Body of pancreas (tissue), 4 donors: ENCODE data around the gene CACNA2D3. TPM values are rescaled to one million over a fixed set of nuclear protein-coding genes. Genes with fewer than 3 reads are reported as not detected.

Experiments
- ATAC-seq: fragments of 150-250 bp; one replicate; pipeline ENCODE4 v1.9.1; 2016
- DNase-seq, 4 donors: peaks; one replicate each; pipeline ENCODE4 v3.0.0-alpha.2; 2019
- H3K27ac ChIP-seq, 4 donors: fragments of 200-600 bp; sonication (generic); 1 replicate in 3 of 4; 2 replicates in 1 of 4; pipeline versions ENCODE4 v1.5.1 to v1.6.1; 2016 to 2019; ENCODE audit warnings: mild to moderate bottlenecking in 1 of 4, mixed read lengths in 1 of 4, moderate library complexity in 1 of 4
- H3K27me3 ChIP-seq, 2 donors: fragments of 200-600 bp; sonication (generic); one replicate each; pipeline ENCODE4 v1.6.0; 2016; ENCODE audit warnings: mild to moderate bottlenecking in 1 of 2
- H3K36me3 ChIP-seq, 2 donors: fragments of 200-600 bp; sonication (generic); replicated peaks in 1 of 2; 2 replicates each; pipeline ENCODE4 v1.5.1; 2016; ENCODE audit warnings: low read depth in 2 of 2; ENCODE audit not compliant: insufficient read depth in 1 of 2
- H3K4me1 ChIP-seq: fragments of 200-600 bp; sonication (generic); one replicate; pipeline ENCODE4 v1.6.0; 2016
- H3K4me3 ChIP-seq, 2 donors: fragments of 200-600 bp; sonication (generic); 1 replicate in 1 of 2; 2 replicates in 1 of 2; pipeline ENCODE4 v1.5.1; 2016 to 2019
- H3K9me3 ChIP-seq, 3 donors: fragments of 200-600 bp; sonication (generic); 1 replicate in 2 of 3; 2 replicates in 1 of 3; pipeline ENCODE4 v1.5.1; 2016
- CTCF ChIP-seq, 7 experiments: fragments of 450-650 bp in 4 of 7; fragments of 200-600 bp in 3 of 7; sonication (generic) in 3 of 7; IDR thresholded peaks; one replicate each; pipeline ENCODE4 v1.5.1; 2016 to 2019; ENCODE audit warnings: antibody characterized with exemption in 7 of 7
- POLR2A ChIP-seq, 3 donors: fragments of 450-650 bp; IDR thresholded peaks; one replicate each; pipeline ENCODE4 v1.6.1; 2016; ENCODE audit warnings: antibody characterized with exemption in 3 of 3, mild to moderate bottlenecking in 2 of 3
- WGBS, 2 donors: methylation state at CpG; one replicate each; pipeline ENCODE4 v1.1.5; 2017; 5-methylcytosine and 5-hydroxymethylcytosine counted together
- intact Hi-C: fragments of 100-400 bp; cut with DNase I; formaldehyde crosslinking; loops from one replicate; pipeline ENCODE4 v1.15.1; 2023
- total RNA-seq, 2 donors: library from RNA; depleted of rRNA; stranded (reverse); fragments of >200 nt; gene quantifications; one replicate each; pipeline ENCODE4 v1.1.0, GENCODE V29; 2016

CACNA2D3 gene
- total RNA-seq, 2 donors from 2014 or later = not detected

GRCh38 chr3:54511766-54512365 is 389.5 kb downstream of the CACNA2D3 start:
- H3K9me3 ChIP-seq = no peaks in the 10 kb centered on the region
- ATAC-seq (no peak), DNase-seq (no peak)
- H3K27me3 ChIP-seq = no peaks in the 10 kb centered on the region
- H3K27ac ChIP-seq = no peak overlapping the region
- TF ChIP-seq POLR2A (IDR thresholded peaks at IDR 0.05) = no peak
- no peak for TF ChIP-seq CTCF (IDR thresholded peaks at IDR 0.05)
- no peaks in the 10 kb centered on the region for H3K4me1 ChIP-seq
- intact Hi-C loops = no loop called here
- 64 to 66% methylated on average over 4 of the region's 4 CpGs for WGBS, 2 donors
- no peaks in the 10 kb centered on the region for H3K36me3 ChIP-seq
- H3K4me3 ChIP-seq = no peak overlapping the region

- H3K9me3 ChIP-seq = no peaks in the 10 kb centered on the region
- H3K36me3 ChIP-seq = no peaks in the 10 kb centered on the region
- TF ChIP-seq CTCF (IDR thresholded peaks at IDR 0.05) = no peak
- no peak for TF ChIP-seq POLR2A (IDR thresholded peaks at IDR 0.05)
- no peak overlapping the region for H3K4me3 ChIP-seq
- intact Hi-C loops = no loop called here
- no peaks in the 10 kb centered on the region for H3K4me1 ChIP-seq
- H3K27me3 ChIP-seq = no peaks in the 10 kb centered on the region
- no peak overlapping the region for H3K27ac ChIP-seq
- WGBS, 2 donors = 68 to 78% methylated on average over 2 of the region's 2 CpGs
- no peak for DNase-seq
- no peak for ATAC-seq
Observed at GRCh38 chr3:54514006-54514405, 391.7 kb downstream of the CACNA2D3 start.

- Histone ChIP-seq H3K4me3 (no peak overlapping the region), H3K36me3 (no peaks in the 10 kb centered on the region), H3K27ac (no peak overlapping the region), H3K9me3 (no peaks in the 10 kb centered on the region), H3K27me3 (no peaks in the 10 kb centered on the region), H3K4me1 (no peaks in the 10 kb centered on the region)
- WGBS, 2 donors = 53 to 70% methylated on average over 6 of the region's 6 CpGs
- intact Hi-C loops = no loop called here
- DNase-seq (no peak), ATAC-seq (no peak)
- TF ChIP-seq POLR2A (IDR thresholded peaks at IDR 0.05) (no peak), CTCF (IDR thresholded peaks at IDR 0.05) (no peak)
Observed at GRCh38 chr3:54514416-54514815, 392.1 kb downstream of the CACNA2D3 start.

GRCh38 chr3:54515441-54516213 is 393.3 kb downstream of the CACNA2D3 start:
- no peak for TF ChIP-seq POLR2A (IDR thresholded peaks at IDR 0.05)
- TF ChIP-seq CTCF (IDR thresholded peaks at IDR 0.05) = no peak
- intact Hi-C loops = no loop called here
- DNase-seq = no peak
- no peak overlapping the region for H3K27ac ChIP-seq
- H3K9me3 ChIP-seq = no peaks in the 10 kb centered on the region
- H3K4me1 ChIP-seq = no peaks in the 10 kb centered on the region
- 36 to 63% methylated on average over 3 to 4 of the region's 4 CpGs for WGBS, 2 donors
- H3K27me3 ChIP-seq = no peaks in the 10 kb centered on the region
- no peaks in the 10 kb centered on the region for H3K36me3 ChIP-seq
- no peak overlapping the region for H3K4me3 ChIP-seq
- ATAC-seq = no peak
